GM18517 (cell line): Measurements from ENCODE around the gene PRAMEF17.
"Not testable (repeated sequence)": the region's sequence is repeated elsewhere in the genome, so short reads cannot be mapped to it uniquely, and the experiment has no call there.

Source experiments
- ATAC-seq: cut with Tn5 transposase; IDR thresholded peaks from one replicate; pipeline ENCODE4 v1.9.1; 2021; ENCODE audit warnings: mild to moderate bottlenecking, moderate library complexity; ENCODE audit not compliant: unreplicated experiment

PRAMEF17 gene

DNA sequence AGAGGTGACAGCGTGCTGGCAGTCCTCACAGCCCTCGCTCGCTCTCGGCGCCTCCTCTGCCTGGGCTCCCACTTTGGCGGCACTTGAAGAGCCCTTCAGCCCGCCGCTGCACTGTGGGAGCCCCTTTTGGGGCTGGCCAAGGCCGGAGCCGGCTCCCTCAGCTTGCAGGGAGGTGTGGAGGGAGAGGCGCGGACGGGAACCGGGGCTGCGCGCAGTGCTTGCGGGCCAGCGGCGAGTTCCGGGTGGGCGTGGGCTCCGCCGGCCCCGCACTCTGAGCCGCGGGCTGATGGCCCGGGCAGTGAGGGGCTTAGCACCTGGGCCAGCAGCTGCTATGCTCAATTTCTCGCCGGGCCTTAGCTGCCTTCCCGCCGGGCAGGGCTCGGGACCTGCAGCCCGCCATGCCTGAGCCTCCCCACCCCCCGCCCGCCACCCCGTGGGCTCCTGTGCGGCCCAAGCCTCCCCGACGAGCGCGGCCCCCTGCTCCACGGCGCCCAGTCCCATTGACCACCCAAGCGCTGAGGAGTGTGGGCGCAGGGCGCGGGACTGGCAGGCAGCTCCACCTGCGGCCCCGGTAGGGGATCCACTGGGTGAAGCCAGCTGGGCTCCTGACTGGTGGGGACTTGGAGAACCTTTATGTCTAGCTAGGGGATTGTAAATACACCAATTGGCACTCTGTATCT, 49.8 kb downstream of the PRAMEF17 start:
- not testable (repeated sequence) for ATAC-seq
